GM12874 (cell line): Measurements from ENCODE around the gene RNF213.

Experiments
- CTCF ChIP-seq: IDR thresholded peaks from 2 replicates; pipeline ENCODE4 v1.5.1; 2011; ENCODE audit warnings: low read depth, mild to moderate bottlenecking, control low read depth, low read length, moderate library complexity; ENCODE audit not compliant: insufficient read depth

RNF213 gene

GRCh38 chr17:80225230-80225629, 35.4 kb upstream of the RNF213 start:
- TF ChIP-seq CTCF, result no peak

GRCh38 chr17:80227156-80227555, 33.5 kb upstream of the RNF213 start:
- TF ChIP-seq CTCF, result no peak

GRCh38 chr17:80227666-80228065, 33.0 kb upstream of the RNF213 start:
- no peak for TF ChIP-seq CTCF

- TF ChIP-seq CTCF, result no peak
Measured at GRCh38 chr17:80228477-80228876, 32.2 kb upstream of the RNF213 start.

- no peak for TF ChIP-seq CTCF
Measured at GRCh38 chr17:80229011-80229410, 31.6 kb upstream of the RNF213 start.

- no peak for TF ChIP-seq CTCF
Measured at GRCh38 chr17:80232438-80232837, 28.2 kb upstream of the RNF213 start.

- TF ChIP-seq CTCF, result no peak
Measured at GRCh38 chr17:80233202-80233601, 27.4 kb upstream of the RNF213 start.

GRCh38 chr17:80236911-80237310, 23.7 kb upstream of the RNF213 start:
- TF ChIP-seq CTCF, result no peak
